PC-9 (cell line): Measurements from ENCODE around the gene PTPN9.

ENCODE experiments used
- CTCF ChIP-seq: fragments of 200-600 bp; sonication (generic); conservative IDR thresholded peaks from 2 replicates; pipeline ENCODE4 v1.6.1; 2017; ENCODE audit warnings: mixed run types, antibody characterized with exemption, mild to moderate bottlenecking, moderate library complexity
- EZH2 ChIP-seq: fragments of 200-600 bp; sonication (generic); IDR thresholded peaks from 2 replicates; pipeline ENCODE4 v1.8.0; 2017; ENCODE audit warnings: antibody characterized with exemption, low read depth

- TF ChIP-seq CTCF, result no peak
- TF ChIP-seq EZH2, result no peak
Measured at GRCh38 chr15:75430259-75430658, 148.9 kb downstream of the PTPN9 start.
